Subcutaneous adipose tissue (tissue), 4 donors: ENCODE results near the gene CALN1. TPM values are rescaled to one million over a fixed set of nuclear protein-coding genes. Genes with fewer than 3 reads are reported as not detected.

ENCODE experiments used
- CTCF ChIP-seq: fragments of 450-650 bp; IDR thresholded peaks from one replicate; pipeline ENCODE4 v1.5.1; 2016; ENCODE audit warnings: low read depth, mild to moderate bottlenecking, control low read depth, antibody characterized with exemption, moderate library complexity
- total RNA-seq, 4 donors: library from RNA; depleted of rRNA; stranded (reverse); fragments of >200 nt; gene quantifications; one replicate each; pipeline ENCODE4 v1.1.0, GENCODE V29; 2016

The CALN1 gene
- total RNA-seq, 4 donors from 2014 or later, result 0.19 to 0.68 (median 0.22) TPM; not detected in 1

- TF ChIP-seq CTCF, result no peak
These were observed 582.6 kb downstream of the CALN1 start for GRCh38 chr7:71829515-71829914.

- no peak for TF ChIP-seq CTCF
These were observed 583.8 kb downstream of the CALN1 start for GRCh38 chr7:71828361-71828760.

GRCh38 chr7:71826141-71826540 is 586.0 kb downstream of the CALN1 start:
- TF ChIP-seq CTCF, result no peak

GRCh38 chr7:71824006-71824760 is 588.0 kb downstream of the CALN1 start:
- TF ChIP-seq CTCF, result no peak

GRCh38 chr7:71817916-71818315 is 594.2 kb downstream of the CALN1 start:
- no peak for TF ChIP-seq CTCF

- no peak for TF ChIP-seq CTCF
These were observed 604.0 kb downstream of the CALN1 start for GRCh38 chr7:71808115-71808514.

GRCh38 chr7:71804256-71804655 is 607.9 kb downstream of the CALN1 start:
- no peak for TF ChIP-seq CTCF
